Bronchial epithelial cell (primary cell): Measurements from ENCODE around the gene CTNND2. TPM values are rescaled to one million over a fixed set of nuclear protein-coding genes. Genes with fewer than 3 reads are reported as not detected.

Source experiments
- DNase-seq: peaks from one replicate; pipeline ENCODE4 v3.0.0-alpha.2; 2010; ENCODE audit warnings: low read depth
- FAIRE-seq: peaks from 2 replicates; lab custom pipeline; 2011; peaks lifted over from hg19 to GRCh38; lab: Jason Lieb, UNC
- H3K27me3 ChIP-seq: 2 replicates; pipeline ENCODE4 v1.5.1; 2011; ENCODE audit warnings: low read length; ENCODE audit not compliant: control insufficient read depth, insufficient read depth
- H3K36me3 ChIP-seq: 2 replicates; pipeline ENCODE4 v1.5.1; 2011; ENCODE audit warnings: low read length; ENCODE audit not compliant: control insufficient read depth, insufficient read depth
- H3K4me3 ChIP-seq: 2 replicates; pipeline ENCODE4 v1.5.1; 2011; ENCODE audit warnings: mild to moderate bottlenecking, low read depth, low read length, control low read depth
- total RNA-seq: library from RNA; depleted of rRNA; stranded (reverse); fragments of >200 nt; gene quantifications from 2 replicates; pipeline ENCODE4 v1.2.1, GENCODE V29; 2014
- TF ChIP-seq, protein P1 (sequence below): IDR thresholded peaks from 2 replicates; pipeline ENCODE4 v1.5.1; 2011; ENCODE audit warnings: mild to moderate bottlenecking, moderate library complexity, low read length, control low read depth, inconsistent platforms; ENCODE audit not compliant: insufficient read depth, severe bottlenecking

The CTNND2 gene
- total RNA-seq, 1 donor from 2014 or later, result not detected

DNA sequence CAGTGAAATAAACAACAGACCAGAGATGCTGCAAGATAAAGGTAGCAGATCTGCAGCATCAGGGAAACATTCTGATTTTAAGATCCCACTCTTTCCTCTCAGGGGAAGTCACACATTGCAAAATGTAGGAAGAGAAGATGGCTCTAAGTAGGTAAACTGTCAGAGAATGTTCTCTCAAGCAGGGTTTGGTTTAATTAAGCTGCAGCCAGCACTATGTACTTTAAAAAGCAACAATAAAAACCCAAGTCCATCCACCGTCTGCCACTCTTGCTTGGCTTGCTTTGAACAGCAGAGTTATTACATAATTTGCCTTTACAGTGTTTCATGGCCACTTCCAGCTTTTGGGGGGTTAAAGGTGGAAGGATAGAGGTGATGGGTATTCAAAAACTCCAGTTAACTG, 800.0 kb downstream of the CTNND2 start:
- TF ChIP-seq, protein P1, sequence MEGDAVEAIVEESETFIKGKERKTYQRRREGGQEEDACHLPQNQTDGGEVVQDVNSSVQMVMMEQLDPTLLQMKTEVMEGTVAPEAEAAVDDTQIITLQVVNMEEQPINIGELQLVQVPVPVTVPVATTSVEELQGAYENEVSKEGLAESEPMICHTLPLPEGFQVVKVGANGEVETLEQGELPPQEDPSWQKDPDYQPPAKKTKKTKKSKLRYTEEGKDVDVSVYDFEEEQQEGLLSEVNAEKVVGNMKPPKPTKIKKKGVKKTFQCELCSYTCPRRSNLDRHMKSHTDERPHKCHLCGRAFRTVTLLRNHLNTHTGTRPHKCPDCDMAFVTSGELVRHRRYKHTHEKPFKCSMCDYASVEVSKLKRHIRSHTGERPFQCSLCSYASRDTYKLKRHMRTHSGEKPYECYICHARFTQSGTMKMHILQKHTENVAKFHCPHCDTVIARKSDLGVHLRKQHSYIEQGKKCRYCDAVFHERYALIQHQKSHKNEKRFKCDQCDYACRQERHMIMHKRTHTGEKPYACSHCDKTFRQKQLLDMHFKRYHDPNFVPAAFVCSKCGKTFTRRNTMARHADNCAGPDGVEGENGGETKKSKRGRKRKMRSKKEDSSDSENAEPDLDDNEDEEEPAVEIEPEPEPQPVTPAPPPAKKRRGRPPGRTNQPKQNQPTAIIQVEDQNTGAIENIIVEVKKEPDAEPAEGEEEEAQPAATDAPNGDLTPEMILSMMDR, result no peak

DNA sequence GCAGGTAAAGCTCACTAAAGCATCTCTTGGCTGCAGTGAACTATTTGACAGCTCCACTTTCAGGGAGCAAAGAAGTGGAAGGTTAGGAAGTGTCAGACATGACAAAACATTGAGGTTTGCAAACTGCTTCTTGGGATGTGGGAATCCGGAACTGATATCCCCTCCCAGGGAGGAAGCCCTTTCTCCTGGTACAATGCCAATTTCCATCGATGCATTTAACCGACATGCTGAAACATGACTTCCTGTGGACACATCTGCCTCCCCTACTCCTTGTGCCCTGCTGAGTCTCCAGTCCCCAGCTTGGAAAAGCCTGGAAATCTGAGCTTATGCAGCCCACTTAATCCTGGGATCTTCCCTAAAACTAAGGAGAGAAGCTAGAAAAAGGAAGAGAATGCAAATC, 820.1 kb downstream of the CTNND2 start:
- TF ChIP-seq, protein P1, result no peak
- Histone ChIP-seq H3K36me3 (no peaks in the 10 kb centered on the region), H3K27me3 (no peaks in the 10 kb centered on the region), H3K4me3 (no peak overlapping the region)
- FAIRE-seq (no peak), DNase-seq (no peak)

More for the DNA sequence above, 800.0 kb downstream of the CTNND2 start:
- DNase-seq (no peak), FAIRE-seq (no peak)
- no peaks in the 10 kb centered on the region for H3K36me3 ChIP-seq
- no peaks in the 10 kb centered on the region for H3K27me3 ChIP-seq
- H3K4me3 ChIP-seq, result no peak overlapping the region

DNA sequence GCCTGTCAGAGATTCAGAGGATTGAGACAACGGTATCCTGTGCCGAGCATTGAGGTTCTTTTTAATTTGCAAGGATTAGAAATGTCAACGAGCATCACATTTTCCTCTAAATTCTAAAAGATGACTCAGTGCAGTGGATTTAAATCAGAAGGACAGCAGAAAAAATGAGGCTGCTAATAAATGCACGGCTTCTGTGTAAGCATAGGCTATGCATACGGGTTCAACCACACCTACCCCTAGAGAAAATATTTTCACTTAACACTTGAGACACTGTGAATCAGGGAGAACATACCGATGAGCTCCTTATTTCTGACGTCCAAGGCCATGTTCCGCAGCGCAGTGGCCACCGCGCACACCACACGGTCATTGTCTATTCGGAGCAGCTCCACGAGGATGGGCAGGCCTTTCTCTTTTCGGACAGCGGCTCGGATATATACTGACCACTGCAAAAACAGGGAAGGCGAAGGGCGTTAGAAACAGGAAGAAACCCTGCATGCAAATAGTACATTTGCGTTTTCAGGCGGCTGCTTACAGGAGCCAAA, 821.8 kb downstream of the CTNND2 start:
- TF ChIP-seq, protein P1, result no peak

DNA sequence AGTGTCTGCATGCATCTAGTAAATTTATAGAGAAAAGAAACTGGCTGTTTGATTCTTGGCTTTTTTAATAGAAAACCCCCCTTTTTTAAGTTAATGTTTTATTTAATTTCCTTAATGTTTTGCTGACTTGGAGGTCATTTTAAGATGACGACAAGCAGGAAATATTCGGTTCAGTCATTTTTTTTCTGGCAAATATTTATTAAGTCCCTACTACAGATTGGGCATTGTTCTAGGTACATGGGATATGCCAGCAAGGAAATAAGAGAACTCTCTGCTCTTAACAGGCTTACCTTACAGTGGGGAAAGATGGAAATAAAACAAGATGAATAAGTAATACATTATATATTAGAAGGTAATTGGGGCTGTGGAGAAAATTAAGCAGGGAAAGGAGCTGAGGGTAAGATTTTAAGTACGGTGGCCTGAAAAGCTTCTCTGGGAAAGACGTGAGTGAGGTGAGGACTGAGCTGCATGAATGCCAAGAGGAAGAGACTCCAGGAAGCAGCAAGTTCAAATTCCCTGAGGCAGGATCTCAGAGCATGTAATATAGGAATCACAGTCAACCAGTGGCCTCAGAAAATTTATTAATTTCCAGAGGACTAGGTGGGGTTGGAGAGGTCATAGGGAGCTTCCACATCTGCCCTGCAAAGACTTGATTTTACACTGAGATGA, 827.2 kb downstream of the CTNND2 start:
- DNase-seq, result no peak
- no peak for FAIRE-seq
- H3K27me3 ChIP-seq, result no peaks in the 10 kb centered on the region
- H3K4me3 ChIP-seq, result no peak overlapping the region
- no peaks in the 10 kb centered on the region for H3K36me3 ChIP-seq
- TF ChIP-seq, protein P1, result no peak

More for the DNA sequence above, 821.8 kb downstream of the CTNND2 start:
- FAIRE-seq, result no peak
- no peak for DNase-seq
- Histone ChIP-seq H3K4me3 (no peak overlapping the region), H3K36me3 (no peaks in the 10 kb centered on the region), H3K27me3 (no peaks in the 10 kb centered on the region)

DNA sequence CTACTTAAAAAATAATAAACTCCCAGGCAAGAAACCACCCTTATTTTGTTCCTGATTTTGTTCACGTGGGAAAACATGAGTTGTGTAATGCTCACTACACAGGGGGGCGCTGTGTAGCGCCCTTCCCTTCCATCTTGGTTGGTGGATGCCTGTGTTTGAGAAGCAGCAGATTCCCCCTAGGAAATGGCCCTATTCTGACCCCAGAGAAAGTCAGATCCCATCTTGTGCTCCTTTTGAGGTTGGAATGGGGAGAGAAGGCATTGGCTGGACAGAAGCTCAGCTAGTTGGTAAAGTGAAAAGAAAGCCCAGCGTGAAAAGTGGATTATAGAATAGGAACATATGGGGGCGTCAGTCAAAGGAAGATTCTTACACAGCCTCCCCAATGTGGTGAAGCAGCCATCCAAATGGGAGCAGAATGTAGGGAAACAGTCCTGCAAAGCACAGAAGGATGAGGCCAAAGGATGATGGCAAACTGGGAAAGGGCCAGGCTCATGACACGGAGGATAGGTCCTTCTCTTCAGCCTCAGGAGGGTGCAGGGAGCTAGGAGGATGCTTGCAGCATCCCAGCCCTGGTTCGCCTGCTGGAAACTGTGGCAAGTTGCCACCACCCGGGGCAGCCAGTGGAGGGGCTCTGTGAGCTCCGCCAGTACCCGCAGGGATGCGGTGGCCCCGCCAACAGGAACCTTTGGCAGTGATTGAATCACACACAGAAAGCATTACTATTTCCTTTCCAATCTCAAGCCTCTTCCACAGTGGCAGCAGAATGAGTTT, 829.0 kb downstream of the CTNND2 start:
- H3K27me3 ChIP-seq, result no peaks in the 10 kb centered on the region

More for the DNA sequence above, 829.0 kb downstream of the CTNND2 start:
- Histone ChIP-seq H3K36me3 (no peaks in the 10 kb centered on the region), H3K4me3 (no peak overlapping the region)
- FAIRE-seq, result no peak
- TF ChIP-seq, protein P1, result no peak
- DNase-seq, result no peak
